Skeletal muscle cell (primary cell): ENCODE data around the gene LDB3.
"Not testable (repeated sequence)": the region's sequence is repeated elsewhere in the genome, so short reads cannot be mapped to it uniquely, and the experiment has no call there.

Experiments
- DNase-seq: peaks from one replicate; pipeline ENCODE4 v3.0.0-alpha.2; 2010; ENCODE audit warnings: low read depth
- H3K4me3 ChIP-seq: 2 replicates; pipeline ENCODE4 v1.5.1; 2011; ENCODE audit warnings: low read depth, mild to moderate bottlenecking, control low read depth, low read length, moderate library complexity

Gene LDB3

GRCh38 chr10:86668297-86669165 lies at the start of gene LDB3:
LDB3 (plus strand) TSS chr10:86668511; CDS start chr10:86668692, 181 bp downstream.
- H3K4me3 ChIP-seq = no peak within 1 kb of the TSS
- DNase-seq = no peak

- no peak for DNase-seq
- H3K4me3 ChIP-seq = no peak overlapping the region
Measured at GRCh38 chr10:86628311-86628710, 40.0 kb upstream of the LDB3 start.

- H3K4me3 ChIP-seq = no peak overlapping the region
- no peak for DNase-seq
Measured at GRCh38 chr10:86630079-86630478, 38.2 kb upstream of the LDB3 start.

- DNase-seq = no peak
- peak overlapping the region; percentile 37 for H3K4me3 ChIP-seq
Measured at GRCh38 chr10:86632009-86632800, 36.1 kb upstream of the LDB3 start.

- DNase-seq = no peak
- H3K4me3 ChIP-seq = no peak overlapping the region
Measured at GRCh38 chr10:86632951-86633350, 35.4 kb upstream of the LDB3 start.

GRCh38 chr10:86635402-86635801 lies 32.9 kb upstream of the LDB3 start:
- no peak for DNase-seq
- H3K4me3 ChIP-seq = no peak overlapping the region

- DNase-seq = no peak
- H3K4me3 ChIP-seq = no peak overlapping the region
Measured at GRCh38 chr10:86636311-86636710, 32.0 kb upstream of the LDB3 start.

GRCh38 chr10:86642021-86642420 lies 26.3 kb upstream of the LDB3 start:
- DNase-seq = no peak
- H3K4me3 ChIP-seq = no peak overlapping the region

- no peak for DNase-seq
- no peak overlapping the region for H3K4me3 ChIP-seq
Measured at GRCh38 chr10:86642499-86642898, 25.8 kb upstream of the LDB3 start.

GRCh38 chr10:86644152-86644793 lies 24.0 kb upstream of the LDB3 start:
- peak; percentile 43 for DNase-seq
- H3K4me3 ChIP-seq = no peak overlapping the region

GRCh38 chr10:86644794-86645445 lies 23.4 kb upstream of the LDB3 start:
- no peak for DNase-seq
- H3K4me3 ChIP-seq = no peak overlapping the region

GRCh38 chr10:86645621-86646165 lies 22.6 kb upstream of the LDB3 start:
- not testable (repeated sequence) for DNase-seq, H3K4me3 ChIP-seq

GRCh38 chr10:86646532-86646931 lies 21.8 kb upstream of the LDB3 start:
- DNase-seq = no peak
- H3K4me3 ChIP-seq = no peak overlapping the region

- no peak overlapping the region for H3K4me3 ChIP-seq
- DNase-seq = no peak
Measured at GRCh38 chr10:86646933-86647332, 21.4 kb upstream of the LDB3 start.

- H3K4me3 ChIP-seq = no peak overlapping the region
- no peak for DNase-seq
Measured at GRCh38 chr10:86647773-86648703, 20.3 kb upstream of the LDB3 start.

- peak; percentile 54 for DNase-seq
- H3K4me3 ChIP-seq = no peak overlapping the region
Measured at GRCh38 chr10:86648704-86649427, 19.4 kb upstream of the LDB3 start.

GRCh38 chr10:86649471-86650150 lies 18.7 kb upstream of the LDB3 start:
- no peak for DNase-seq
- H3K4me3 ChIP-seq = no peak overlapping the region
